Loucy (cell line): ENCODE measurements around the gene AKAP13.

ENCODE experiments used
- EZH2phosphoT487 ChIP-seq: fragments of 200-600 bp; IDR thresholded peaks from 2 replicates; pipeline ENCODE4 v1.6.1; 2018; ENCODE audit warnings: antibody characterized with exemption, mild to moderate bottlenecking, moderate library complexity, borderline replicate concordance
- TF ChIP-seq, protein P1 (sequence below): fragments of 200-600 bp; sonication (generic); conservative IDR thresholded peaks from 2 replicates; pipeline ENCODE4 v1.5.1; 2014; ENCODE audit warnings: mild to moderate bottlenecking, antibody characterized with exemption, low read length

- TF ChIP-seq, protein P1, sequence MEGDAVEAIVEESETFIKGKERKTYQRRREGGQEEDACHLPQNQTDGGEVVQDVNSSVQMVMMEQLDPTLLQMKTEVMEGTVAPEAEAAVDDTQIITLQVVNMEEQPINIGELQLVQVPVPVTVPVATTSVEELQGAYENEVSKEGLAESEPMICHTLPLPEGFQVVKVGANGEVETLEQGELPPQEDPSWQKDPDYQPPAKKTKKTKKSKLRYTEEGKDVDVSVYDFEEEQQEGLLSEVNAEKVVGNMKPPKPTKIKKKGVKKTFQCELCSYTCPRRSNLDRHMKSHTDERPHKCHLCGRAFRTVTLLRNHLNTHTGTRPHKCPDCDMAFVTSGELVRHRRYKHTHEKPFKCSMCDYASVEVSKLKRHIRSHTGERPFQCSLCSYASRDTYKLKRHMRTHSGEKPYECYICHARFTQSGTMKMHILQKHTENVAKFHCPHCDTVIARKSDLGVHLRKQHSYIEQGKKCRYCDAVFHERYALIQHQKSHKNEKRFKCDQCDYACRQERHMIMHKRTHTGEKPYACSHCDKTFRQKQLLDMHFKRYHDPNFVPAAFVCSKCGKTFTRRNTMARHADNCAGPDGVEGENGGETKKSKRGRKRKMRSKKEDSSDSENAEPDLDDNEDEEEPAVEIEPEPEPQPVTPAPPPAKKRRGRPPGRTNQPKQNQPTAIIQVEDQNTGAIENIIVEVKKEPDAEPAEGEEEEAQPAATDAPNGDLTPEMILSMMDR: no peak
- TF ChIP-seq EZH2phosphoT487: no peak
These were observed 320.4 kb downstream of the AKAP13 start for GRCh38 chr15:85700767-85701166.
